WERI-Rb-1 (cell line): ENCODE measurements around the gene LDHD.

Experiments
- DNase-seq: peaks from one replicate; pipeline ENCODE4 v3.0.0-alpha.2; 2020
- H3K27ac ChIP-seq: fragments of 250-450 bp; sonication (Bioruptor Pico); 2 replicates; pipeline ENCODE4 v1.5.1; 2020; ENCODE audit warnings: mild to moderate bottlenecking, moderate library complexity
- H3K27me3 ChIP-seq: fragments of 250-450 bp; sonication (Bioruptor Pico); 2 replicates; pipeline ENCODE4 v1.5.1; 2021; ENCODE audit warnings: mild to moderate bottlenecking, low read depth, moderate library complexity; ENCODE audit not compliant: insufficient read depth, severe bottlenecking
- H3K36me3 ChIP-seq: fragments of 250-450 bp; sonication (Bioruptor Pico); 2 replicates; pipeline ENCODE4 v1.5.1; 2020; ENCODE audit warnings: mild to moderate bottlenecking, moderate library complexity
- H3K4me3 ChIP-seq: 2 replicates; pipeline ENCODE4 v1.5.1; 2011; ENCODE audit warnings: low read depth, mild to moderate bottlenecking, control low read depth, low read length
- H3K9me3 ChIP-seq: fragments of 250-450 bp; sonication (Bioruptor Pico); 2 replicates; pipeline ENCODE4 v1.5.1; 2021; ENCODE audit warnings: mild to moderate bottlenecking, moderate library complexity; ENCODE audit not compliant: severe bottlenecking
- CTCF ChIP-seq: IDR thresholded peaks from 2 replicates; pipeline ENCODE4 v1.5.1; 2011; ENCODE audit warnings: low read depth, mild to moderate bottlenecking, control low read depth, inconsistent platforms, low read length

Gene LDHD

GRCh38 chr16:75103994-75104393, 12.6 kb downstream of the LDHD start:
- no peak overlapping the region for H3K4me3 ChIP-seq
- no peaks in the 10 kb centered on the region for H3K27me3 ChIP-seq
- no peak overlapping the region for H3K27ac ChIP-seq
- DNase-seq = no peak
- TF ChIP-seq CTCF = no peak
- peaks cover 16% of the 10 kb centered on the region for H3K36me3 ChIP-seq
- no peaks in the 10 kb centered on the region for H3K9me3 ChIP-seq

DNA sequence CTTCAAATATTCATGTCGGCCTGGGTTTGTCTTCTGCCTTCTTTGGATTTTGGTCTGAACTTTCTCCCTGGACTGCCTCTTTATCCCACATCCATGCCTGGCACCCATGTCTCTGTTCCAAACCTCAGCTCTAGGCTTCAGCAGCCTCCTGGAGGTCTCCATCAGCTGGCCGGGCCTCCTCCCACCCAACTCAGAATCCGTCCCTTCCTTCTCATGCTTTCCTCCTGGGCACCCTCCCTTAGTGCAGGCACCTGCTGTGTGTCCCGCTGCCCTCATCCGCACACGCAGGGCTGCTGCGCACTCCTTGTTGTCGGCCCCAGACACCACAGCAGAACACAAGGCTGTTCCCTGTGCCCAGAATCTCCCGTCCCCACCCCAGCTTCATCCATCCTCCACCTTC, 14.0 kb downstream of the LDHD start:
- no peak for TF ChIP-seq CTCF
- no peak for DNase-seq
- Histone ChIP-seq H3K27me3 (no peaks in the 10 kb centered on the region), H3K9me3 (no peaks in the 10 kb centered on the region), H3K4me3 (no peak overlapping the region), H3K36me3 (peaks cover 16% of the 10 kb centered on the region), H3K27ac (no peak overlapping the region)

DNA sequence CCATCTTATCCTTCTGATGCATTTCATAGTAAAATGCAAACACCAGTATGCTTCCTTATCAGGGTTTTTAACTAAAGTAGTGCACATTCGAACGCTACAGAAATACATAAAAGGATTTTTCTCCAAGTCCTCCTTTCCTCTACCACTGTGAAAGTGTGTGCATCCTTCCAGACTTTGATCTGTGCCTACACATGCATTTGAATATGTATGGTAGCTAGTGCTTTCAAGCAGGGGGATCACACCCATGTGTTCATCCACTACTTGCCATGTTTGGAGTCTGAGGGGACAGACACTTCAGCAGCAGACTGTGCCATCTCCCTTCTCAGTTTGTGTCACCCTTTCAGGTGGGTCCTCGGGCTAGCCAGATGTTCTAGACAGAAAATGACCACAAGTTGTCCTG, 14.9 kb downstream of the LDHD start:
- no peaks in the 10 kb centered on the region for H3K27me3 ChIP-seq
- no peaks in the 10 kb centered on the region for H3K9me3 ChIP-seq
- H3K27ac ChIP-seq = no peak overlapping the region
- H3K36me3 ChIP-seq = peaks cover 16% of the 10 kb centered on the region
- H3K4me3 ChIP-seq = no peak overlapping the region
- TF ChIP-seq CTCF = no peak
- DNase-seq = no peak

GRCh38 chr16:75100603-75100990, 16.0 kb downstream of the LDHD start:
- H3K36me3 ChIP-seq = peaks cover 12% of the 10 kb centered on the region
- no peaks in the 10 kb centered on the region for H3K9me3 ChIP-seq
- no peak overlapping the region for H3K4me3 ChIP-seq
- H3K27me3 ChIP-seq = no peaks in the 10 kb centered on the region
- no peak for DNase-seq
- H3K27ac ChIP-seq = no peak overlapping the region
- TF ChIP-seq CTCF = no peak

- TF ChIP-seq CTCF = no peak
- Histone ChIP-seq H3K9me3 (no peaks in the 10 kb centered on the region), H3K27ac (0 out of 2 replicates have a peak overlapping the region, but pooled peaks have one; percentile 10), H3K36me3 (peaks cover 8% of the 10 kb centered on the region), H3K4me3 (no peak overlapping the region), H3K27me3 (no peaks in the 10 kb centered on the region)
- no peak for DNase-seq
Observed at GRCh38 chr16:75099738-75100602, 16.6 kb downstream of the LDHD start.
